ENCODE measurements around the gene RAD17.
"Not testable (repeated sequence)": the region's sequence is repeated elsewhere in the genome, so short reads cannot be mapped to it uniquely, and the experiment has no call there.

Gene RAD17

GRCh38 chr5:69374911-69375446 is 5.4 kb downstream of the RAD17 start:
- no peak for DNase-seq (ENCODE audit: low spot score)

- DNase-seq (ENCODE audit: low spot score) = no peak
Observed at GRCh38 chr5:69378376-69378775, 8.8 kb downstream of the RAD17 start.

GRCh38 chr5:69404659-69405330 is 35.2 kb downstream of the RAD17 start:
- no peak for DNase-seq (ENCODE audit: low spot score)

- DNase-seq (ENCODE audit: low spot score) = peak; percentile 13
Observed at GRCh38 chr5:69414885-69415583, 45.4 kb downstream of the RAD17 start, which contains the start of gene MARVELD2. Gene MARVELD2 (plus strand): TSS chr5:69415116. CDS start chr5:69419386, 4,270 bp downstream.

- no peak for DNase-seq (ENCODE audit: low spot score)
Observed at GRCh38 chr5:69415584-69415958, 46.0 kb downstream of the RAD17 start.

GRCh38 chr5:69416180-69416579 is 46.6 kb downstream of the RAD17 start:
- no peak for DNase-seq (ENCODE audit: low spot score)

GRCh38 chr5:69416699-69417098 is 47.1 kb downstream of the RAD17 start:
- no peak for DNase-seq (ENCODE audit: low spot score)

GRCh38 chr5:69418554-69418953 is 48.9 kb downstream of the RAD17 start:
- DNase-seq (ENCODE audit: low spot score) = no peak

- no peak for DNase-seq (ENCODE audit: low spot score)
Observed at GRCh38 chr5:69431424-69432303, 62.0 kb downstream of the RAD17 start.

- no peak for DNase-seq (ENCODE audit: low spot score)
Observed at GRCh38 chr5:69432412-69433206, 63.0 kb downstream of the RAD17 start.

- not testable (repeated sequence) for DNase-seq (ENCODE audit: low spot score)
Observed at GRCh38 chr5:69435276-69435884, 65.8 kb downstream of the RAD17 start.

GRCh38 chr5:69444127-69444754 is 74.6 kb downstream of the RAD17 start:
- no peak for DNase-seq (ENCODE audit: low spot score)

GRCh38 chr5:69449511-69449910 is 79.9 kb downstream of the RAD17 start:
- no peak for DNase-seq (ENCODE audit: low spot score)

- no peak for DNase-seq (ENCODE audit: low spot score)
Observed at GRCh38 chr5:69450116-69450515, 80.5 kb downstream of the RAD17 start.

GRCh38 chr5:69450527-69450926 is 80.9 kb downstream of the RAD17 start:
- DNase-seq (ENCODE audit: low spot score) = not testable (repeated sequence)

- no peak for DNase-seq (ENCODE audit: low spot score)
Observed at GRCh38 chr5:69451941-69452647, 82.5 kb downstream of the RAD17 start.

- DNase-seq (ENCODE audit: low spot score) = not testable (repeated sequence)
Observed at GRCh38 chr5:69453487-69453886, 83.9 kb downstream of the RAD17 start.

- DNase-seq (ENCODE audit: low spot score) = no peak
Observed at GRCh38 chr5:69454460-69455249, 85.0 kb downstream of the RAD17 start.

GRCh38 chr5:69455428-69455988 is 85.9 kb downstream of the RAD17 start:
- not testable (repeated sequence) for DNase-seq (ENCODE audit: low spot score)

Measured in putamen (tissue), 1 donor.